Kidney (tissue), 14 donors: ENCODE data around the gene CACNA2D1. TPM values are rescaled to one million over a fixed set of nuclear protein-coding genes. Genes with fewer than 3 reads are reported as not detected.
"Not testable (repeated sequence)": the region's sequence is repeated elsewhere in the genome, so short reads cannot be mapped to it uniquely, and the experiment has no call there.

Source experiments
- DNase-seq, 5 donors: peaks; one replicate each; pipeline ENCODE4 v3.0.0-alpha.2; 2013 to 2020
- FAIRE-seq: peaks from 2 replicates; lab custom pipeline; 2012; peaks lifted over from hg19 to GRCh38; lab: Jason Lieb, UNC
- H3K27ac ChIP-seq, 2 donors: one replicate each; pipeline ENCODE4 v1.7.0; 2013; ENCODE audit warnings: low read depth in 2 of 2, low read length in 2 of 2, inconsistent platforms in 1 of 2
- H3K27me3 ChIP-seq: one replicate; pipeline ENCODE4 v1.7.1; 2013; ENCODE audit warnings: low read length, inconsistent platforms; ENCODE audit not compliant: control insufficient read depth, insufficient read depth
- H3K36me3 ChIP-seq, 3 donors: one replicate each; pipeline versions ENCODE4 v1.7.0 to v1.7.1; 2013; ENCODE audit warnings: low read length in 3 of 3, control low read depth in 1 of 3, inconsistent platforms in 1 of 3; ENCODE audit not compliant: insufficient read depth in 3 of 3, control insufficient read depth in 2 of 3
- H3K4me1 ChIP-seq, 3 donors: one replicate each; pipeline versions ENCODE4 v1.7.0 to v1.7.1; 2013; ENCODE audit warnings: low read length in 3 of 3, inconsistent platforms in 1 of 3, low read depth in 1 of 3; ENCODE audit not compliant: control insufficient read depth in 2 of 3, insufficient read depth in 2 of 3
- H3K4me3 ChIP-seq, 3 donors: one replicate each; pipeline versions ENCODE4 v1.7.0 to v1.8.1; 2013; ENCODE audit warnings: low read length in 3 of 3, control low read depth in 1 of 3, inconsistent platforms in 1 of 3
- H3K9ac ChIP-seq, 3 donors: one replicate each; pipeline versions ENCODE4 v1.7.0 to v1.7.1; 2013; ENCODE audit warnings: low read length in 3 of 3, control low read depth in 1 of 3, inconsistent platforms in 1 of 3
- H3K9me3 ChIP-seq, 3 donors: one replicate each; pipeline versions ENCODE4 v1.7.0 to v1.7.1; 2013; ENCODE audit warnings: low read length in 3 of 3, control low read depth in 1 of 3, inconsistent platforms in 1 of 3; ENCODE audit not compliant: control insufficient read depth in 2 of 3, insufficient read depth in 1 of 3
- CTCF ChIP-seq: IDR thresholded peaks from 3 replicates; pipeline ENCODE4 v1.5.1; 2012; ENCODE audit warnings: mild to moderate bottlenecking, moderate library complexity, borderline replicate concordance; ENCODE audit not compliant: insufficient read depth; ENCODE audit errors: extremely low read depth
- intact Hi-C: fragments of 100-400 bp; cut with DNase I; formaldehyde crosslinking; loops from one replicate; pipeline ENCODE4 v1.11.1; 2022
- polyA plus RNA-seq: library from polyadenylated mRNA; stranded (reverse); fragments of 350-450 nt; fragmentation: Illumina TruSeq; extraction: RNeasy Lipid Tissue Mini Kit (QIAGEN cat#74804); gene quantifications from one replicate; pipeline ENCODE4 v1.2.3, GENCODE V29; 2014; ENCODE audit warnings: low read depth, low replicate concordance; ENCODE audit not compliant: insufficient read depth
- total RNA-seq: library from RNA; stranded (reverse); fragmentation: NEBNext Ultra II Directional; extraction: Animal tissue kit (Norgen Biotek cat#: 25700); gene quantifications from one replicate; pipeline ENCODE4 v1.2.1, GENCODE V29; 2021
- donor health status: control.
- donor health status: control.
- donor health status: control.
- donor health status: control.
- donor health status: control.
- donor health status: DM: yes; HTN: yes; CAD: no.
- donor health status: Normal renal cell carcinoma (clear cell type).

Gene CACNA2D1
- total and polyA plus RNA-seq, 2 donors from 2014 or later, result 3.5 to 18.3 TPM

- H3K27ac ChIP-seq, result no peak overlapping the region
- H3K9ac ChIP-seq, result no peak overlapping the region
- H3K36me3 ChIP-seq, result no peaks in the 10 kb centered on the region
- no peak overlapping the region for H3K4me3 ChIP-seq
- DNase-seq (no peak), FAIRE-seq (no peak)
- H3K9me3 ChIP-seq, result no peaks in the 10 kb centered on the region
- no peak for TF ChIP-seq CTCF
- H3K4me1 ChIP-seq, result no peaks in the 10 kb centered on the region
- intact Hi-C loops, result no loop called here
- no peaks in the 10 kb centered on the region for H3K27me3 ChIP-seq
These were observed 10.1 kb downstream of the CACNA2D1 start for GRCh38 chr7:82433507-82433906.

GRCh38 chr7:82432743-82433142 lies 10.8 kb downstream of the CACNA2D1 start:
- H3K4me1 ChIP-seq, intact Hi-C loops, H3K27me3 ChIP-seq, H3K4me3 ChIP-seq, DNase-seq, H3K27ac ChIP-seq, H3K9ac ChIP-seq, FAIRE-seq, H3K9me3 ChIP-seq, H3K36me3 ChIP-seq: not testable (repeated sequence)

- H3K4me1 ChIP-seq, result no peaks in the 10 kb centered on the region
- FAIRE-seq (no peak), DNase-seq (no peak)
- intact Hi-C loops, result no loop called here
- H3K27me3 ChIP-seq, result no peaks in the 10 kb centered on the region
- H3K27ac ChIP-seq, result no peak overlapping the region
- no peak for TF ChIP-seq CTCF
- no peak overlapping the region for H3K4me3 ChIP-seq
- H3K9me3 ChIP-seq, result no peaks in the 10 kb centered on the region
- H3K9ac ChIP-seq, result no peak overlapping the region
- H3K36me3 ChIP-seq, result no peaks in the 10 kb centered on the region
These were observed 12.8 kb downstream of the CACNA2D1 start for GRCh38 chr7:82430500-82431465.

GRCh38 chr7:82429408-82429807 lies 14.2 kb downstream of the CACNA2D1 start:
- Histone ChIP-seq H3K36me3 (no peaks in the 10 kb centered on the region), H3K9me3 (no peaks in the 10 kb centered on the region), H3K4me1 (no peaks in the 10 kb centered on the region), H3K27ac (no peak overlapping the region), H3K9ac (no peak overlapping the region), H3K4me3 (no peak overlapping the region), H3K27me3 (no peaks in the 10 kb centered on the region)
- FAIRE-seq (no peak), DNase-seq (no peak)
- TF ChIP-seq CTCF, result no peak
- intact Hi-C loops, result no loop called here
